NCI-H460 (cell line): ENCODE results near the gene PRKAB2. TPM values are rescaled to one million over a fixed set of nuclear protein-coding genes. Genes with fewer than 3 reads are reported as not detected.
"Not testable (repeated sequence)": the region's sequence is repeated elsewhere in the genome, so short reads cannot be mapped to it uniquely, and the experiment has no call there.

Source experiments
- DNase-seq: peaks from one replicate; pipeline ENCODE4 v3.0.0-alpha.2; 2016; ENCODE audit warnings: low read depth; ENCODE audit errors: extremely low read depth
- total RNA-seq: library from RNA; depleted of rRNA; stranded (reverse); fragments of >200 nt; shearing (Covaris generic); gene quantifications from 2 replicates; pipeline ENCODE4 v1.2.3, GENCODE V29; 2014

Gene PRKAB2
- total RNA-seq, 1 experiment from 2014 or later, result 51.6 TPM

GRCh38 chr1:147177611-147178380, 5.5 kb upstream of the PRKAB2 start:
- no peak for DNase-seq

GRCh38 chr1:147171399-147172167, 687 bp downstream of the PRKAB2 start:
- no peak for DNase-seq

- DNase-seq, result no peak
These were observed 2.2 kb downstream of the PRKAB2 start for GRCh38 chr1:147169840-147170674.

- DNase-seq, result no peak
These were observed 3.1 kb downstream of the PRKAB2 start for GRCh38 chr1:147169171-147169570.

GRCh38 chr1:147168626-147169058, 3.6 kb downstream of the PRKAB2 start:
- no peak for DNase-seq

- DNase-seq, result peak; percentile 44
These were observed 4.9 kb downstream of the PRKAB2 start for GRCh38 chr1:147167365-147167764.

- no peak for DNase-seq
These were observed 9.3 kb downstream of the PRKAB2 start for GRCh38 chr1:147163019-147163418.

- no peak for DNase-seq
These were observed 10.2 kb downstream of the PRKAB2 start for GRCh38 chr1:147162093-147162492.

- DNase-seq, result not testable (repeated sequence)
These were observed 15.2 kb downstream of the PRKAB2 start for GRCh38 chr1:147157116-147157515.

GRCh38 chr1:147156642-147157041, 15.6 kb downstream of the PRKAB2 start:
- no peak for DNase-seq

- DNase-seq, result no peak
These were observed 19.5 kb downstream of the PRKAB2 start for GRCh38 chr1:147152772-147153171.

- no peak for DNase-seq
These were observed 21.0 kb downstream of the PRKAB2 start for GRCh38 chr1:147151244-147151643.

- no peak for DNase-seq
These were observed 29.4 kb downstream of the PRKAB2 start for GRCh38 chr1:147142886-147143285.

- not testable (repeated sequence) for DNase-seq
These were observed 41.5 kb downstream of the PRKAB2 start for GRCh38 chr1:147130721-147131120.

- no peak for DNase-seq
These were observed 43.0 kb downstream of the PRKAB2 start for GRCh38 chr1:147129116-147129873.

- DNase-seq, result no peak
These were observed 48.0 kb downstream of the PRKAB2 start for GRCh38 chr1:147124266-147124665.

- no peak for DNase-seq
These were observed 55.2 kb downstream of the PRKAB2 start for GRCh38 chr1:147117109-147117508.

- DNase-seq, result no peak
These were observed 56.8 kb downstream of the PRKAB2 start for GRCh38 chr1:147115496-147115895.

- DNase-seq, result not testable (repeated sequence)
These were observed 57.2 kb downstream of the PRKAB2 start for GRCh38 chr1:147115079-147115478.

GRCh38 chr1:147114353-147114752, 57.9 kb downstream of the PRKAB2 start:
- not testable (repeated sequence) for DNase-seq
